ENCODE data around the gene ARHGDIB. TPM values are rescaled to one million over a fixed set of nuclear protein-coding genes. Genes with fewer than 3 reads are reported as not detected.
A peak's percentile ranks its signal among the peaks of the same experiment; 100 is the strongest.

ARHGDIB gene
- total RNA-seq, 1 donor from 2014 or later = 680 TPM

DNA sequence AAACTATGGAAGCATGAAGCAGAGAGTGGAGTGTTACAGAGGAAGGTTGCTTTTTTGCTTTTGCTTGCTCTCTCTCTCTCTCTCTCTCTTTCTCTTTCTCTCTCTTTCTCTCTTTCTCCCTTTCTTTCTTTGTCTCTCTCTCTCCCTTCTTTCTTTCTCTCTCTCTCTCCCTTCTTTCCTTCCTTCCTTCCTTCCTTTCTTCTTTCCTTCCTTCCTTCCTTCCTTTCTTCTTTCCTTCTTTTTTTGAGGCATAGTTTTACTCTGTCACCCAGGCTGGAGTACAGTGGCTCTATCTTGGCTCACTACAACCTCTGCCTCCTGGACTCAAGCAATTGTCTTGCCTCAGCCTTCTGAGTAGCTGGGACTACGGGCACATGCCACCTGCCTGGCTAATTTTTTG is 7.6 kb downstream of the ARHGDIB start:
- TF ChIP-seq, protein P1, sequence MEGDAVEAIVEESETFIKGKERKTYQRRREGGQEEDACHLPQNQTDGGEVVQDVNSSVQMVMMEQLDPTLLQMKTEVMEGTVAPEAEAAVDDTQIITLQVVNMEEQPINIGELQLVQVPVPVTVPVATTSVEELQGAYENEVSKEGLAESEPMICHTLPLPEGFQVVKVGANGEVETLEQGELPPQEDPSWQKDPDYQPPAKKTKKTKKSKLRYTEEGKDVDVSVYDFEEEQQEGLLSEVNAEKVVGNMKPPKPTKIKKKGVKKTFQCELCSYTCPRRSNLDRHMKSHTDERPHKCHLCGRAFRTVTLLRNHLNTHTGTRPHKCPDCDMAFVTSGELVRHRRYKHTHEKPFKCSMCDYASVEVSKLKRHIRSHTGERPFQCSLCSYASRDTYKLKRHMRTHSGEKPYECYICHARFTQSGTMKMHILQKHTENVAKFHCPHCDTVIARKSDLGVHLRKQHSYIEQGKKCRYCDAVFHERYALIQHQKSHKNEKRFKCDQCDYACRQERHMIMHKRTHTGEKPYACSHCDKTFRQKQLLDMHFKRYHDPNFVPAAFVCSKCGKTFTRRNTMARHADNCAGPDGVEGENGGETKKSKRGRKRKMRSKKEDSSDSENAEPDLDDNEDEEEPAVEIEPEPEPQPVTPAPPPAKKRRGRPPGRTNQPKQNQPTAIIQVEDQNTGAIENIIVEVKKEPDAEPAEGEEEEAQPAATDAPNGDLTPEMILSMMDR (IDR thresholded peaks at IDR 0.05) = no peak
- DNase-seq = no peak
- POLR2A ChIA-PET = interaction anchor here (0.6 to 1.9 kb wide), 5 partner anchors 8 to 183 kb away, joined by 3 to 10 read pairs (median 5); a partner anchor contains a TSS
- intact Hi-C loops (cut with micrococcal nuclease) = loop anchor here (2.0 to 10.0 kb wide), 4 partner anchors 15 to 759 kb away; partner anchors contain the start of genes C12orf60, ERP27 and WBP11
- Mint-ChIP-seq H3K4me1 (peaks cover 98% of the 10 kb centered on the region), H3K27me3 (no peaks in the 10 kb centered on the region), H3K9me3 (no peaks in the 10 kb centered on the region), H3K4me3 (peak overlapping the region; percentile 77), H3K27ac (peak overlapping the region; percentile 96), H3K36me3 (ENCODE audit: low read depth) (peaks cover 62% of the 10 kb centered on the region)
- CTCF ChIA-PET = no interaction called here
- ATAC-seq (ENCODE audit: low read depth) = no peak

DNA sequence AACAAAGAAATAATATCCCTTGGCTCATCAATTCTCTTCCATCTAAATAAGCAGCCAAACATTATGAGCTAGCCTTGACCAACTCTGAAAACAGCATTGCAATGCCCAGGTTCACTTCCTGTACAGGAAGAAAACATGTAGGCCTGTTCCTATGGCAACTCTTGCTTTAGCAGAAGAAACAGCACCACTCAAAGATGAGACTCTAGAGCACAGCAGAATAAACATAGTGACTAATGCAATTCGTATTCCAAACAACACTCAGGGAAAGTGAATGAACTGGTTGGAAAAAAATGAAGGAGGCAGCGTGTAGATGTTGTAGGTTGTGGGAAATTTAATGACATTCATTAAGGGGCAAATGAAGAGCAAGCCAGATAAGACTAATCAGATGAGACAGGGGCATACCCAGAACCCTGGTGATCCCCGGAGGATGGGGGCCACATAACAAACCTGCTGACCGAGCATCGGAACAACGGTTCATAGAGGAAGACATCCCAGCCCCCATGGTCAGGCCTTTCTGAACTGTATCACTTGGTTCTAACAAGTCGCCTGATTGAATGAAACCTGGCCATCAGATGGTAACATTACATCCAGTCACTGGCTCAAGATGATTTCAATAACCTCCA is 9.0 kb downstream of the ARHGDIB start:
- peaks cover 64% of the 10 kb centered on the region for H3K36me3 Mint-ChIP-seq (ENCODE audit: low read depth)
- ATAC-seq (ENCODE audit: low read depth) = peak; percentile 43
- H3K27ac Mint-ChIP-seq = peak overlapping the region; percentile 96
- H3K4me3 Mint-ChIP-seq = peak overlapping the region; percentile 77
- ChIA-PET POLR2A (interaction anchor here (0.6 to 1.5 kb wide), 9 partner anchors 9 to 308 kb away, joined by 3 to 7 read pairs (median 4); partner anchors contain the start of genes ARHGDIB and WBP11), CTCF (no interaction called here)
- no peaks in the 10 kb centered on the region for H3K27me3 Mint-ChIP-seq
- peaks cover 98% of the 10 kb centered on the region for H3K4me1 Mint-ChIP-seq
- no peaks in the 10 kb centered on the region for H3K9me3 Mint-ChIP-seq
- TF ChIP-seq, protein P1 (IDR thresholded peaks at IDR 0.05) = no peak
- no peak for DNase-seq
- intact Hi-C loops (cut with micrococcal nuclease) = loop anchor here (1.0 to 10.0 kb wide), 5 partner anchors 9 to 758 kb away; partner anchors contain the start of genes ARHGDIB, C12orf60, ERP27 and WBP11

DNA sequence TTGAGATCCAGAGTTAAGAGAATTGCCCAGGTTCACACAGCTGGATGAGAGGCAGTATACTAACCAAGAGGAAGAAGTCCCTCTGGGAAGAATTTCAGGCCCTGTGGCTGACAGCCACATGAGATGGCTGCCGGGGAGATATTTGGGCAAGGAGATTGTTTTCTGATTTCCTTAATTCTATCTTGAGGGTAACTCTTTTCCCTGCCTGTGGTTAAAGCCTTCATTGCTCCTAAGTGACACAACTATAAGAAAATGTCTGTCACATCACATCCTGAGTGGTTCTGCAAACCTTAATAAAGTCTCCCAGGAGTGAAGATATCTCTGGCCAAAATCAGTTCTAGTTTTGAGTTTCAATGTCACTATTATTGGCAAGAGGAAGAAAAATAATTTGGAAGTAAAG is 9.6 kb downstream of the ARHGDIB start:
- intact Hi-C loops (cut with micrococcal nuclease) = loop anchor here (1.0 to 10.0 kb wide), 5 partner anchors 9 to 757 kb away; partner anchors contain the start of genes ARHGDIB, C12orf60, ERP27 and WBP11
- Mint-ChIP-seq H3K27ac (peak overlapping the region; percentile 96), H3K4me3 (peak overlapping the region; percentile 77), H3K36me3 (ENCODE audit: low read depth) (peaks cover 69% of the 10 kb centered on the region), H3K27me3 (no peaks in the 10 kb centered on the region), H3K9me3 (no peaks in the 10 kb centered on the region), H3K4me1 (peaks cover 96% of the 10 kb centered on the region)
- CTCF ChIA-PET = no interaction called here
- TF ChIP-seq, protein P1 (IDR thresholded peaks at IDR 0.05) = no peak
- POLR2A ChIA-PET = interaction anchor here (0.6 to 1.5 kb wide), 8 partner anchors 10 to 308 kb away, joined by 3 to 7 read pairs (median 4); partner anchors contain the start of genes ARHGDIB and WBP11
- DNase-seq (no peak), ATAC-seq (ENCODE audit: low read depth) (no peak)

DNA sequence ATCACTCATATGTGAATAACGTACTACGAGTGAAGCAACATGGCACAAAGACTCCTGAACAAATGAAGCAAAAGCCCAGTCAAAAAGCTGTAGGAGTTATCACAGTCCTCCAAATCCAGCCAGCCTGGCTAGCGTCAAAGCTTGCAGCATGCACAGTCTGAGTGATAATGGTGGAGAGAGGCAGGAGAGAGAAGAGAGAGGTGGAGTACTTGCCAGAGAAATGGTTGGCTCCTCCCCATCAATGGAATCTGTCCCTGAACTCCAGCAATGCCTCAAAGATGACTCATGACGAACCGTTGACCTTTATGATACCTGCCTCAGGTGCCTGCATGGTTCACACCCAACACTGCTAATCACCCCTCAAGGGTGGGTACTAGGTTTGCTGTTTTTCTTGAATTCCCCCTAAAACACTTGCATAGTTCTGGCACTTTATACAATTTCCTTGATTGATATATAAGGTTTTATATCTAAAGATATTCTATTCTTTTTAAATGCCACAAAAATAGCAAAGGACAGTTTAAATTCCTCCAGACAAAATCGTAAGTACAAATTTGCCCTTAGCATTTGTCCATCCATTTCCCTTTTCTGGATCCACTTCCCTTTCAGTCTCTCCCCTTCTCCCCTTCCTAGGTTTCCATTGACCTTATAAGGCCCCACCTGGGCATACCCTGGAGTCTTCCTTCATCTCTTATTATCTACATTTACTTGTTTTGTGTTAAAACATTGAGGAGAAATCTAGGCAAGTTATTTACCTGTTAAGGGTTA is 10.2 kb downstream of the ARHGDIB start:
- ChIA-PET POLR2A (interaction anchor here (0.6 to 1.5 kb wide), 5 partner anchors 9 to 307 kb away, joined by 3 to 6 read pairs (median 4); partner anchors contain the start of gene ARHGDIB), CTCF (no interaction called here)
- H3K27me3 Mint-ChIP-seq = no peaks in the 10 kb centered on the region
- peaks cover 96% of the 10 kb centered on the region for H3K4me1 Mint-ChIP-seq
- H3K9me3 Mint-ChIP-seq = no peaks in the 10 kb centered on the region
- TF ChIP-seq, protein P1 (IDR thresholded peaks at IDR 0.05) = no peak
- H3K4me3 Mint-ChIP-seq = peak overlapping the region; percentile 77
- DNase-seq = no peak
- no peak for ATAC-seq (ENCODE audit: low read depth)
- peak overlapping the region; percentile 96 for H3K27ac Mint-ChIP-seq
- intact Hi-C loops (cut with micrococcal nuclease) = loop anchor here (10.0 kb wide), 2 partner anchors 556 to 756 kb away; no protein-coding TSS in a partner anchor
- peaks cover 71% of the 10 kb centered on the region for H3K36me3 Mint-ChIP-seq (ENCODE audit: low read depth)

All from activated B cell treated with CpG ODN at 0.5 μM for 24 hours (primary cell).